NCI-H526 (cell line): ENCODE measurements around the gene GIT2.
"Not testable (repeated sequence)": the region's sequence is repeated elsewhere in the genome, so short reads cannot be mapped to it uniquely, and the experiment has no call there.

Source experiments
- DNase-seq, 2 experiments: peaks; one replicate each; lab custom pipeline; 2025; lab: John Stamatoyannopoulos, UW

The GIT2 gene

DNA sequence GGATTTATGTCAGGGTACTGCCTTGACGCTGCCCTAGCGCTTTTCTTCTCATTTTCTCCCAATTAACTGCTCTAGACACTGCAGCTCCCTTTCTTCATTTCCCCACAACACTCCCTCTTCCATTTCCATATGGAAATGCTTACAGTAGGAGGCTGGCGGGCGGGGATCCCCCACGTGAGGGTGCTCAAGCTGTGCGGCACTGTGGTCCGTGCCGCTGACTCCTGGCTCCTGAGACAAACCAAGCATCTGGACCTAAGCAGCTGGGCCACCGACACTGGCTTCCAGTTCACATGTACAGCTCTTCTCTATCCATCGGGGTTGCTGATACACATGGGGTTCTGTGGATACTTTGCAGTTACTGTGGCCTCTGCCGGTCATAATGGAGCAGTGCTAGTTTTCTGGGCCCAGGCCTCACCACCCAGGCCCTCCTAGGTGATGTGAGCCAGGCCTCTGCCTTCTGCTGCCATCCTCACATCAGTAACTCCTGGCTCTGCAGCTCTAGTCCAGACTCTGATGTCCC is 75.8 kb downstream of the GIT2 start:
- DNase-seq, result peak; percentile 21 to 64

GRCh38 chr12:109919456-109919855 is 76.7 kb downstream of the GIT2 start:
- DNase-seq, result no peak

- DNase-seq, result no peak
Observed at GRCh38 chr12:109916045-109916444, 80.1 kb downstream of the GIT2 start.

DNA sequence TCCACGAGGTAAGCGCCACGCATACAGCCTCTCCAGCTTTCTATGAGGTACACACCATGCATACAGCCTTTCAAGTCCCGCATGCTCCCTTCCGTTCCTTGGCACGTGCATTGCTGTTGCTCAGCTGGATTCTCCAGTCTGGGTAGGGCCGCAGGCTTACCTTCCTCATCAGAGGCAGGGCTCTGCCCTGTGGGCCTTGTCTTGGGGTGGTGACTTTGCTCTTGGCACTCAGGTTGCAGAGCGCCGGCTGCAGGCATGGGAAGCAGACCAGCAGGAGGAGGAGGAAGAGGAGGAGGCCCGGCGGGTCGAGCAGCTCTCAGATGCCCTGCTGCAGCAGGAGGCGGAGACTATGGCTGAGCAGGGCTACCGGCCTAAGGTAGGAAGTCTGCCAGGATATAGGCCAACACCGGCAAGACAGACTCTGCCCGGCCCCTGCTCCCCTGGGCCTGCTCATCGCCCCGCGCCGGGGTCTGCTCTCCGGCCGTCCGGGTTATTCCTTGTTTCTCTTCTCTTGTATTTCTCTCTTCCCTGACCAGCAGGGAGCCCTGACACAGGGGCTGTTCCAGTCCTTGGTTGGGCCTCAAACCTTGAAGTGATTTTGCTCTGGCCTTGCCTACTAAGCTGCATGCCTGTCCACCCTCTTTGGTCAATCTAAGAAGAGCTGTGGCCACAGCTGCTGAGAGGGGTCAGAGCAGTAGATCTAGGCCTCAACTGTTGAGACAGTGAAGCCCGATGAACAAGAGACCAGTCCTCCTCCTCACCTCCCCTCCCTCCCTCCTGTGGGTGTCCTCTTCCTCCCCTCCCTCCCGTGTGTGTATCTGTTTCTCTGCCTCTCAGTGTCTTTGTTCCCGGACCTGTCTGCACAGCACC is 80.8 kb downstream of the GIT2 start:
- DNase-seq, result no peak

GRCh38 chr12:109914461-109914860 is 81.7 kb downstream of the GIT2 start:
- no peak for DNase-seq

DNA sequence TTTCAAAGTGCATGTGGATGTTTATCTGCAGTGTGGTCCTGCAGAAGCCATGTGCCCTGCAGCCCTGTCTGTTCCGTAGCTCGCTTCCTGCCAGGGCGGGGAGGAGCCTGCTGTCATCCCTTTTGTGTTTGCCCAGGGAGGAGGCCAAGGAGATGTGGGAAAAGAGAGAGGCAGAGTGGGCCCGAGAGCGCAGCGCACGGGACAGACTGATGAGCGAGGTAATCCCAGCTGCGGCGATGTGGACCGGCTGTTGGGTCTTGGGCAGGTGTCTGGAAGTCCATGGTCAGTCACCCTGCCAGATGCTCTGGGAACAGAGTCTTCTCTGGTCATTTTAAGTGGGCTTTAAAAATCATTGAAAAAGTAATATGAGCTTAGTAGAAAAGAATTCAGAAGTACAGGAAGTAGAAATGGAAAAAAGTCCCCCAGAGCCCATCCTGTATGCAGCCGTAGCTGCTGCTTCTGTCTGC is 83.3 kb downstream of the GIT2 start:
- DNase-seq, result no peak

DNA sequence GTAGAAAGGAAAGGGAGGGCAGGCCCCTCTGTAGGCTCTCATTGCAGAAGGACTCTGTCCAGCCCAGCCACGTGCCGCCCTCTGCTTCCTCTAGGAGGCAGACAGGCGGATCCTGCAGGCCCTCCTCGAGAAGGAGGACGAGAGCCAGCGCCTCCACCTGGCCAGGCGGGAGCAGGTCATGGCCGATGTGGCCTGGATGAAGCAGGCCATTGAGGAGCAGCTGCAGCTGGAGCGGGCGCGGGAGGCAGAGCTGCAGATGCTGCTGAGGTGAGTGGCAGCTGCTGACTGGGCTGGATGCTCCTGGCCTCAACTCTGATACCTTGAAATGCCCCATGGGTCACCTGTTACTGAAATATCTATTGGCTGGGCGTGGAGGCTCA is 85.2 kb downstream of the GIT2 start:
- DNase-seq, result peak in 1 of 2 experiments; percentile 43

GRCh38 chr12:109910254-109910968 is 85.8 kb downstream of the GIT2 start:
- DNase-seq, result no peak

- DNase-seq, result no peak
Observed at GRCh38 chr12:109905301-109905700, 90.9 kb downstream of the GIT2 start.

- no peak for DNase-seq
Observed at GRCh38 chr12:109902891-109903418, 93.2 kb downstream of the GIT2 start.

DNA sequence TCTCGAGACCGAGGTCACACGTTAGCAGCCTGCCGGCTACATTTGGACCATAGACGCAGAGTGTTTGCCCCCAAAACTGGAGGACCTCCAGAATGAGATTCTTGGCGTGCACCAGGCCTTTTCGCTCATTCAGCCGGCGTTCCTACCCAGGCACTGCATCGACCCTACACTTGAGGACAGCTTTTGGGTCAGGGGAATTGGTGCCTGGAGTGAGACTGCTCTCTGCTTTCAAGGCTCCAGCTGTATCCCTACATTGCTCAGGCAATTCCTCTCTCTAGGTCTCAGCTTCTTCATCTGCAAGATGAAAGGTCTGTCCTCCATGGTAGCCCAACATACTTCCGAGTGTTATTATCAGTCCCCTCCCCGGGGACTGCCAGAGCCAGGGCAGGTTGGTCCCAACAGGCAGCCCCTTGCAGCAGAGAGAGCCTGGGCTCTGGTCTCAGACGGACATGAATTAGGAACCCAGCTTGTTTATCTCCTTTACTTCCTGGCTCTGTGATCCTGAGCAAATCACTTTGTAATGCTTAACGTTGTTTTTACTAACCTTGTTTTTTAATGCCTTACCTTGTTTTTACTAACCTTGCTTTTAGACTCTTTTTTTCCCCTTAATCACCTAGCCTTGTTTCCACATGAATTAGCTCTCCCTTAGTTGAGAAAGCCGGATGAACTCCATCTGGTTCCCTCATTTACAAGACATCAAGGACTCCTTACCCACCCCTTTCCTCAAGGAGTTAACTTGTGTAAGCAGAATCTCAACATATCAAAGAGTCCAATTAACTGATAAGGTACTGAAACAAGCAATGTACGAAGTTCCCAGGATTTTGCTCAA is 95.2 kb downstream of the GIT2 start:
- DNase-seq, result peak in 1 of 2 experiments; percentile 57

GRCh38 chr12:109899783-109900751 is 96.1 kb downstream of the GIT2 start, which contains the start of gene TCHP:
Gene TCHP, plus strand, starts transcription at chr12:109900274. Its CDS starts 2,753 bp downstream, at chr12:109903027.
- peak; percentile 71 to 90 for DNase-seq

GRCh38 chr12:109899345-109899744 is 96.8 kb downstream of the GIT2 start:
- DNase-seq, result not testable (repeated sequence)

- no peak for DNase-seq
Observed at GRCh38 chr12:109897029-109897428, 99.1 kb downstream of the GIT2 start.

GRCh38 chr12:109896188-109896587 is 100.0 kb downstream of the GIT2 start:
- DNase-seq, result no peak

DNA sequence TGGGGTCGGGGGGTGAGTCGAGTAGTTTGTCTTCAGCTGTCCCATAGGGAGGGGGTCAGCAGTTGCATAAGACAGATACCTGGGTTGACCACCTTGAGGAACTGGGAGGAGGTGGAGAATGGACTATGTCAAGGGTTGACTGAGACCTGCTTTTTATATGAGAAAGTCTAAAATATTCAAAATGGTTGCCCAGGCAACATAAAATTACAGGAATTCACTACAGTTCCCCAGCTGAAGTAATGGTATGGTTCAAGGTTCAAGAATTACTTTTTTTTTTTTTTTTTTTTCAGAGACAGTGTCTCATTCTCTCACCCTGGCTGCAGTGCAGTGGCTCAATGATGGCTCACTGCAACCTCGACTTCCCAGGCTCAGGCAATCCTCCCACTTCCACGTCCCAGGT is 101.2 kb downstream of the GIT2 start:
- no peak for DNase-seq

GRCh38 chr12:109893261-109893995 is 102.7 kb downstream of the GIT2 start:
- no peak for DNase-seq

- no peak for DNase-seq
Observed at GRCh38 chr12:109892748-109893147, 103.4 kb downstream of the GIT2 start.

DNA sequence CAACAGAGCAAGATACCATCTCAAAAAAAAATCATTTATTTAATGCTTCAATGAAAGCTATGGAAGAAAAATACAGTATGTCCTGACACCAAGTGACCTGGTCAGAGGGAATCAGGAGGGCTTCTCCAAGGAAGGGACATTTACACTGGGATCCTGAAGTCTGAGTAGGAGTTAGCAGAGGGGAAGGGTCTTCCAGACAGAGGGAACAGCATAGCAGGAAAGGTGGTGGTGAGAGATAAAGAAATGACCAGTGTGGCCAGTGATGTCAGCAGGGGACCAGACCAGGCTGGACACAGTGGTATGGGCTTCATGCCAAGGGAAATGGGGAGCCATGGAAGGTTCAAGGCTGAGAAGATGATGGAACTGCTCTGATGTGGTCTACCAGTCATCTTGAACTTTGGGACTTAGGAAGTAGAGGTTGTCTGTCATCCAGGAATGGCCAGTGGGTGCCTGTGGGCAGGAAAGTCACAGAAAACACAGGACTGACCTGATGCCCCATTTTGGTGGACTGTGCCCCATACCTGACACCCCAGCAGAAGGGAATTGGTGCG is 103.9 kb downstream of the GIT2 start:
- no peak for DNase-seq
